PFSK-1 (cell line): ENCODE data around the gene CCDC195.

Experiments used
- FOXP2 ChIP-seq: optimal IDR thresholded peaks from 2 replicates; pipeline ENCODE3; 2011; ENCODE audit warnings: borderline replicate concordance, control low read depth, inconsistent platforms; ENCODE audit not compliant: insufficient read depth; ENCODE audit errors: extremely low read length, extremely low read depth
- POLR2AphosphoS5 ChIP-seq: IDR thresholded peaks from 2 replicates; pipeline ENCODE4 v1.6.1; 2012; ENCODE audit warnings: low read depth, mild to moderate bottlenecking, control low read depth, low read length, moderate library complexity
- REST ChIP-seq, 2 experiments: IDR thresholded peaks; 2 replicates each; pipeline versions ENCODE4 v1.6.1 to v1.8.0; 2011 to 2012; ENCODE audit warnings: low read depth in 2 of 2, low read length in 2 of 2, control low read depth in 1 of 2, inconsistent platforms in 1 of 2, mild to moderate bottlenecking in 1 of 2, moderate library complexity in 1 of 2; ENCODE audit not compliant: insufficient read depth in 1 of 2
- SIN3A ChIP-seq: IDR thresholded peaks from 2 replicates; pipeline ENCODE4 v1.6.1; 2012; ENCODE audit warnings: mild to moderate bottlenecking, low read length, moderate library complexity, borderline replicate concordance; ENCODE audit not compliant: insufficient read depth
- TAF1 ChIP-seq: IDR thresholded peaks from 2 replicates; pipeline ENCODE4 v1.6.1; 2012; ENCODE audit warnings: low read length, control low read depth, borderline replicate concordance; ENCODE audit not compliant: insufficient read depth

CCDC195 gene

GRCh38 chr2:224731665-224732064 is 15.5 kb upstream of the CCDC195 start:
- TF ChIP-seq REST (IDR thresholded peaks at IDR 0.05; ENCODE audit: insufficient read depth in 1 of 2, low read depth in 2 of 2, low read length in 2 of 2) (no peak), FOXP2 (no peak)

GRCh38 chr2:224729435-224729834 is 13.3 kb upstream of the CCDC195 start:
- TF ChIP-seq POLR2AphosphoS5 (no peak), SIN3A (no peak), TAF1 (no peak), FOXP2 (no peak), REST (IDR thresholded peaks at IDR 0.05; ENCODE audit: insufficient read depth in 1 of 2, low read depth in 2 of 2, low read length in 2 of 2) (no peak)

GRCh38 chr2:224724331-224724730 is 8.2 kb upstream of the CCDC195 start:
- TF ChIP-seq SIN3A (no peak), FOXP2 (no peak)

GRCh38 chr2:224723586-224724217 is 7.5 kb upstream of the CCDC195 start:
- TF ChIP-seq POLR2AphosphoS5 (no peak), TAF1 (no peak), REST (IDR thresholded peaks at IDR 0.05; ENCODE audit: insufficient read depth in 1 of 2, low read depth in 2 of 2, low read length in 2 of 2) (no peak), FOXP2 (no peak), SIN3A (no peak)

- TF ChIP-seq FOXP2 (no peak), REST (IDR thresholded peaks at IDR 0.05; ENCODE audit: insufficient read depth in 1 of 2, low read depth in 2 of 2, low read length in 2 of 2) (no peak), SIN3A (no peak), POLR2AphosphoS5 (no peak), TAF1 (no peak)
Measured at GRCh38 chr2:224722770-224723169, 6.6 kb upstream of the CCDC195 start.
